Vagina (tissue), 2 donors: ENCODE results near the gene C6orf15. TPM values are rescaled to one million over a fixed set of nuclear protein-coding genes. Genes with fewer than 3 reads are reported as not detected.

Experiments
- DNase-seq, 2 donors: peaks; one replicate each; pipeline ENCODE4 v3.0.0-alpha.2; 2017; ENCODE audit errors: extremely low spot score in 2 of 2
- H3K27ac ChIP-seq: fragments of 200-600 bp; sonication (generic); one replicate; pipeline ENCODE4 v1.5.1; 2019
- H3K27me3 ChIP-seq: fragments of 200-600 bp; sonication (generic); one replicate; pipeline ENCODE4 v1.5.1; 2019
- H3K36me3 ChIP-seq, 2 donors: fragments of 200-600 bp; sonication (generic); one replicate each; pipeline ENCODE4 v1.5.1; 2017 to 2019
- H3K4me1 ChIP-seq: fragments of 200-600 bp; sonication (generic); one replicate; pipeline ENCODE4 v1.5.1; 2019
- H3K4me3 ChIP-seq, 2 donors: fragments of 200-600 bp; sonication (generic); 1 replicate in 1 of 2; 2 replicates in 1 of 2; pipeline ENCODE4 v1.5.1; 2016 to 2019
- H3K9me3 ChIP-seq: fragments of 200-600 bp; sonication (generic); one replicate; pipeline ENCODE4 v1.5.1; 2019
- POLR2A ChIP-seq, 2 donors: fragments of 450-650 bp; IDR thresholded peaks; one replicate each; pipeline ENCODE4 v1.6.1; 2017; ENCODE audit warnings: antibody characterized with exemption in 2 of 2, mild to moderate bottlenecking in 2 of 2, moderate library complexity in 2 of 2
- POLR2AphosphoS5 ChIP-seq, 2 donors: sonication (generic); formaldehyde crosslinking; IDR thresholded peaks; one replicate each; pipeline ENCODE4 v1.9.0; 2017; ENCODE audit warnings: antibody characterized with exemption in 2 of 2, mild to moderate bottlenecking in 2 of 2, low read depth in 1 of 2; ENCODE audit not compliant: insufficient read depth in 1 of 2
- intact Hi-C: fragments of 100-400 bp; cut with DNase I; formaldehyde crosslinking; loops from one replicate; pipeline ENCODE4 v1.15.1; 2023
- total RNA-seq: library from RNA; depleted of rRNA; stranded (reverse); fragments of >200 nt; gene quantifications from one replicate; pipeline ENCODE4 v1.2.3, GENCODE V29; 2016
- TF ChIP-seq, protein P1 (sequence below), 3 experiments: fragments of 450-650 bp in 2 of 3; fragments of 200-600 bp in 1 of 3; sonication (generic) in 1 of 3; IDR thresholded peaks; one replicate each; pipeline ENCODE4 v1.5.1; 2017 to 2019; ENCODE audit warnings: antibody characterized with exemption in 3 of 3, mild to moderate bottlenecking in 2 of 3, moderate library complexity in 2 of 3

C6orf15 gene
- total RNA-seq, 1 donor from 2014 or later = not detected

DNA sequence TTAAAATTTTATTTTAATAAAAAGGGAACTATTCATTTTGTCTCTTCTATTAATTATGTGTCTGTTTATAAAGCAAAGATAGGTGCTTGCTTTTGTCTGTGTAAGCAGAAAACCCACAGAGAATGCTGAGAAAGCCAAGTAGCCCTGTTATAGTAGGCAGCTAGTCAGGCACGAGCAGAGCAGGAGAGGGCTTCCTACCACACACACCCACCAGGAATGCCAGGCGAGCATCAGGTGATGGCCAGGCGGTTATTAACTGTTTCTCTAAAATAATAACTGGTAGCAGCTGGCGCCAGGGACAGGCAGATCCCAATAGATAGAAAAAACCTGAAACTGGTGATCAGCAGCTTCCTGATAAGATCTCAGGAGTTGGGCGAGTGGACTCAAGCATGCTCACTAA is 15.7 kb downstream of the C6orf15 start:
- DNase-seq = no peak
- intact Hi-C loops = no loop called here
- H3K36me3 ChIP-seq = no peaks in the 10 kb centered on the region
- H3K4me3 ChIP-seq = no peak overlapping the region
- H3K27me3 ChIP-seq = no peaks in the 10 kb centered on the region
- H3K27ac ChIP-seq = no peak overlapping the region
- TF ChIP-seq POLR2A (IDR thresholded peaks at IDR 0.05) = no peak
- TF ChIP-seq POLR2AphosphoS5 (IDR thresholded peaks at IDR 0.05; ENCODE audit: insufficient read depth in 1 of 2, low read depth in 1 of 2) = no peak
- TF ChIP-seq, protein P1, sequence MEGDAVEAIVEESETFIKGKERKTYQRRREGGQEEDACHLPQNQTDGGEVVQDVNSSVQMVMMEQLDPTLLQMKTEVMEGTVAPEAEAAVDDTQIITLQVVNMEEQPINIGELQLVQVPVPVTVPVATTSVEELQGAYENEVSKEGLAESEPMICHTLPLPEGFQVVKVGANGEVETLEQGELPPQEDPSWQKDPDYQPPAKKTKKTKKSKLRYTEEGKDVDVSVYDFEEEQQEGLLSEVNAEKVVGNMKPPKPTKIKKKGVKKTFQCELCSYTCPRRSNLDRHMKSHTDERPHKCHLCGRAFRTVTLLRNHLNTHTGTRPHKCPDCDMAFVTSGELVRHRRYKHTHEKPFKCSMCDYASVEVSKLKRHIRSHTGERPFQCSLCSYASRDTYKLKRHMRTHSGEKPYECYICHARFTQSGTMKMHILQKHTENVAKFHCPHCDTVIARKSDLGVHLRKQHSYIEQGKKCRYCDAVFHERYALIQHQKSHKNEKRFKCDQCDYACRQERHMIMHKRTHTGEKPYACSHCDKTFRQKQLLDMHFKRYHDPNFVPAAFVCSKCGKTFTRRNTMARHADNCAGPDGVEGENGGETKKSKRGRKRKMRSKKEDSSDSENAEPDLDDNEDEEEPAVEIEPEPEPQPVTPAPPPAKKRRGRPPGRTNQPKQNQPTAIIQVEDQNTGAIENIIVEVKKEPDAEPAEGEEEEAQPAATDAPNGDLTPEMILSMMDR (IDR thresholded peaks at IDR 0.05) = no peak
- peaks cover 12% of the 10 kb centered on the region for H3K4me1 ChIP-seq
- no peaks in the 10 kb centered on the region for H3K9me3 ChIP-seq

DNA sequence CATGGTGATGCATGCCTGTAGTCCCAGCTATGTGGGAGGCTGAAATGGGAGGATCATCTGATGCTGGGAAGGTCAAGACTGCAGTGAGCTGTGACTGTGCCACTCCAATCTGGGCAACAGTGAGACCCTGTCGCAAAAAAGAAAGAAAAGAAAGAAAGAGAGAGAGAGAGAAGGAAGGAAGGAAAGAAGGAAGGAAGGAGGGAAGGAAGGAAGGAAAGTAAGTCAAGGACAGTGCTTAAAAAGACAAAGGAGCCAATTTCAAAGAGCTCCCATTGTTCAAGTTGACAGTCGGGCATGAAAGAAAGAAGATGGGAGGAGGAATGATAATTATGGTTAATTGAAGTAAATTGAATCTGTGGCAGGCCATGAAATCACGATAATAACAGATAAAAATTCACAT is 16.2 kb downstream of the C6orf15 start:
- no peaks in the 10 kb centered on the region for H3K27me3 ChIP-seq
- TF ChIP-seq POLR2AphosphoS5 (IDR thresholded peaks at IDR 0.05; ENCODE audit: insufficient read depth in 1 of 2, low read depth in 1 of 2) = no peak
- TF ChIP-seq, protein P1 (IDR thresholded peaks at IDR 0.05) = no peak
- no peak for TF ChIP-seq POLR2A (IDR thresholded peaks at IDR 0.05)
- H3K4me1 ChIP-seq = peaks cover 12% of the 10 kb centered on the region
- no peaks in the 10 kb centered on the region for H3K36me3 ChIP-seq
- intact Hi-C loops = no loop called here
- no peaks in the 10 kb centered on the region for H3K9me3 ChIP-seq
- no peak overlapping the region for H3K27ac ChIP-seq
- no peak for DNase-seq
- H3K4me3 ChIP-seq = no peak overlapping the region

DNA sequence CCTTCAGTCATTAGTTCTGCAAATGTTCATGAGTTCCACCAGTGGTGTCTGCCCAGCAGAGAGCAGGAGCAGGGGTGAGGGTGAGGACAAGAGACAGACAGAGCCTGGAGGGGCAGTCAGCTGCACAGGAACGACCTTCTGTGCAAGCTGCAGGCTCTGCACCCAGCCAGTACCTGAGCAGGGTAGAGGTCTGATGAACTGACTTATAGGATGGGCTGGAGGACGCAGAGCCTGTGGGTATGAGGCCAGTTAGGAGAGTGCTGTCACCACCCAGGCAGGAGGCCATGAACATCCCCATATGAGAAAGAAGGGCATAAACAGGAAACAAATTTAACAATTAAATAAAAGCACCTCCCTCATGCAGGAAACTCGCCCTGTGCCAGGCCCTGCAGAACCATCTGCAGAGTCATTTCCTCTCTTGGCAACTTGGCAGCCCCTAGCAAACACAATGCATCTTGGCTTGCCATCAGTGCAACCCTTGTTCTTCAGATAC is 17.9 kb downstream of the C6orf15 start:
- H3K27me3 ChIP-seq = no peaks in the 10 kb centered on the region
- peak in 1 of 2 donors; percentile 38 for TF ChIP-seq POLR2AphosphoS5 (IDR thresholded peaks at IDR 0.05; ENCODE audit: insufficient read depth in 1 of 2, low read depth in 1 of 2)
- no peak for TF ChIP-seq POLR2A (IDR thresholded peaks at IDR 0.05)
- intact Hi-C loops = no loop called here
- H3K4me1 ChIP-seq = peaks cover 12% of the 10 kb centered on the region
- H3K9me3 ChIP-seq = no peaks in the 10 kb centered on the region
- no peak overlapping the region for H3K4me3 ChIP-seq
- no peaks in the 10 kb centered on the region for H3K36me3 ChIP-seq
- no peak for DNase-seq
- no peak overlapping the region for H3K27ac ChIP-seq

DNA sequence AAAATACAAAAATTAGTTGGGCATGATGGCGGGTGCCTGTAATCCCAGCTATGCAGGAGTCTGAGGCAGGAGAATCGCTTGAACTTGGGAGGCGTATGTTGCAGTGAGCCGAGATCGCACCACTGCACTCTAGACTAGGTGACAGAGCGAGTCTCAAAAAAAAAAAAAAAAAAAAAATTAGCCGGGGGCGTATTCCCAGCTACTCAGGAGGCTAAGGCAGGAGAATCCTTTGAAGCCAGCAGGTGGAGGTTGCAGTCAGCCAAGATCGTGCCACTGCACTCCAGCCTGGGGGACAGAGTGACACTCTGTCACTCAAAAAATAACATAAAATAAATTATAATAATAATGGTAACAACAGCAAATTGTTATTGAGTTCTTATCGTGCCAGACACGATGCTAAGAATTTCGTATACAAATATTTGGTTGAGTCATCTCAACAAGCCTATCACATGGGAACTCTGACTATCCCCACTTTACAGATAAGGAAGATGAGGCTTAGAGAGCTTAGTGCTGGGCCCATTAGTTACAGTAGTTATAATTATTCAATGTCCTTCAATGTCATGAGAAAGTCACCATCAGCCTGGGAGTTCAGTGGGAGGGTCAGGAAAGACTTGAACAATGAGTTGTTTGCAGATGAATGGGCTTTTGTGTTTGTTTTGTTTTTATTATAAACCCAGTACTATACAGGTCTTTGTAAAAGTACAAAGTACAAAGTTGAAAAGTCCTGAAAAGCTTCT is 19.4 kb downstream of the C6orf15 start:
- intact Hi-C loops = no loop called here

DNA sequence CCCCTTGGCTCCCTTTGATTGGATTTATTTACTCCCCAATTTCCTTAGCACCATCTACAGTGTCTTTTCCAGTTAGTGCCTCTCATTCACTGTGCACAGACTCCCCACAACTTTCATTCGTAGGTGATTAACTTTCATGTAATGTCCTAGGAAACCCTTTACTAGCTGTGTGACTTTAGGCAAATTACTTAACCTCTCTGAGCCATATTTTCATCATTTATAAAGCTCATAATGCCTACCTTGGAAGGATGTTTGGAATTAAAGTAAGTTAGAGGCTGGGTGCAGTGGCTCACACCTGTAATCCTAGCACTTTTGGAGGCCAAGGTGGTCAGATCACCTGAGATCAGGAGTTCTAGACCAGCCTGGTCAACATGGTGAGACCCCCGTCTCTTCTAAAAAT is 20.1 kb downstream of the C6orf15 start:
- Histone ChIP-seq H3K9me3 (no peaks in the 10 kb centered on the region), H3K4me1 (peaks cover 13% of the 10 kb centered on the region), H3K27ac (no peak overlapping the region), H3K36me3 (no peaks in the 10 kb centered on the region), H3K27me3 (no peaks in the 10 kb centered on the region), H3K4me3 (no peak overlapping the region)
- DNase-seq = no peak
- TF ChIP-seq POLR2A (IDR thresholded peaks at IDR 0.05) = no peak
- no peak for TF ChIP-seq POLR2AphosphoS5 (IDR thresholded peaks at IDR 0.05; ENCODE audit: insufficient read depth in 1 of 2, low read depth in 1 of 2)
- TF ChIP-seq, protein P1 (IDR thresholded peaks at IDR 0.05) = no peak
- intact Hi-C loops = no loop called here

More for the DNA sequence above, 19.4 kb downstream of the C6orf15 start:
- no peak for DNase-seq
- H3K4me3 ChIP-seq = no peak overlapping the region
- no peak overlapping the region for H3K27ac ChIP-seq
- peaks cover 12% of the 10 kb centered on the region for H3K4me1 ChIP-seq
- TF ChIP-seq, protein P1 (IDR thresholded peaks at IDR 0.05) = no peak
- TF ChIP-seq POLR2AphosphoS5 (IDR thresholded peaks at IDR 0.05; ENCODE audit: insufficient read depth in 1 of 2, low read depth in 1 of 2) (no peak), POLR2A (IDR thresholded peaks at IDR 0.05) (no peak)
- no peaks in the 10 kb centered on the region for H3K27me3 ChIP-seq
- no peaks in the 10 kb centered on the region for H3K9me3 ChIP-seq
- no peaks in the 10 kb centered on the region for H3K36me3 ChIP-seq
